K562 (cell line): ENCODE measurements around the gene DGCR8. TPM values are rescaled to one million over a fixed set of nuclear protein-coding genes. Genes with fewer than 3 reads are reported as not detected.

Experiments
- BMI1 ChIP-seq: fragments of 150-350 bp; IDR thresholded peaks from 2 replicates; pipeline ENCODE4 v1.6.1; 2014; ENCODE audit warnings: low read length
- CBFA2T3 ChIP-seq: fragments of 450-650 bp; IDR thresholded peaks from 2 replicates; pipeline ENCODE4 v1.6.1; 2017
- MCM2 ChIP-seq: fragments of 450-650 bp; IDR thresholded peaks from 2 replicates; pipeline ENCODE4 v1.6.1; 2017; ENCODE audit warnings: low read depth, mild to moderate bottlenecking
- NFYB ChIP-seq: IDR thresholded peaks from 2 replicates; pipeline ENCODE4 v1.6.1; 2011; ENCODE audit warnings: mild to moderate bottlenecking, moderate library complexity; ENCODE audit not compliant: insufficient read length; ENCODE audit errors: extremely low read depth
- NR4A1 ChIP-seq, 2 experiments: fragments of 250-450 bp in 1 of 2; fragments of 450-650 bp in 1 of 2; sonication (Bioruptor Pico) in 1 of 2; IDR thresholded peaks; 2 replicates each; pipeline versions ENCODE4 v1.4.0 to v1.6.1; 2016 to 2020; ENCODE audit warnings: mild to moderate bottlenecking in 2 of 2, missing compliant biosample characterization in 1 of 2, missing genetic modification characterization in 1 of 2, moderate library complexity in 1 of 2
- POLR2B ChIP-seq: fragments of 450-650 bp; IDR thresholded peaks from 2 replicates; pipeline ENCODE4 v1.6.1; 2018; ENCODE audit warnings: low read depth; ENCODE audit not compliant: partially characterized antibody
- SIN3B ChIP-seq: fragments of 450-650 bp; IDR thresholded peaks from 2 replicates; pipeline ENCODE4 v1.6.1; 2017; ENCODE audit warnings: low read depth, mild to moderate bottlenecking, moderate library complexity
- SOX6 ChIP-seq: fragments of 450-650 bp; IDR thresholded peaks from 2 replicates; pipeline ENCODE4 v1.6.1; 2014; ENCODE audit warnings: mild to moderate bottlenecking
- TAL1 ChIP-seq: fragments of 450-650 bp; IDR thresholded peaks from 2 replicates; pipeline ENCODE4 v1.6.1; 2016; ENCODE audit warnings: mild to moderate bottlenecking
- TCFL5 ChIP-seq: fragments of 250-450 bp; sonication (Bioruptor Pico); conservative IDR thresholded peaks from 2 replicates; pipeline ENCODE4 v1.6.1; 2021; ENCODE audit warnings: mild to moderate bottlenecking, moderate library complexity, matching md5 sums
- TEAD1 ChIP-seq, 2 experiments: fragments of 450-650 bp in 1 of 2; sonication (generic) in 1 of 2; formaldehyde crosslinking; IDR thresholded peaks; 2 replicates each; pipeline versions ENCODE4 v1.4.0 to v1.8.0; 2020 to 2022; ENCODE audit warnings: mild to moderate bottlenecking in 2 of 2, missing genetic modification reagents in 1 of 2
- ZNF324 ChIP-seq: fragments of 250-450 bp; sonication (Bioruptor Pico); IDR thresholded peaks from 2 replicates; pipeline ENCODE4 v1.4.0; 2020; ENCODE audit warnings: mild to moderate bottlenecking
- ZNF644 ChIP-seq: fragments of 200-800 bp; sonication (Bioruptor generic); IDR thresholded peaks from 2 replicates; pipeline ENCODE4 v1.6.1; 2016; ENCODE audit warnings: low read depth, missing genetic modification characterization, missing compliant biosample characterization
- ZNF668 ChIP-seq: fragments of 250-450 bp; sonication (Bioruptor Pico); IDR thresholded peaks from 2 replicates; pipeline ENCODE4 v1.8.0; 2022; ENCODE audit warnings: mild to moderate bottlenecking, inconsistent platforms
- ZNF717 ChIP-seq: fragments of 250-450 bp; sonication (Bioruptor Pico); IDR thresholded peaks from 2 replicates; pipeline ENCODE4 v1.5.0; 2021
- polyA plus RNA-seq, 8 experiments: library from polyadenylated mRNA; depleted of rRNA in 4 of 8; stranded (reverse) in 5 of 8; unstranded in 3 of 8; fragments of >200 nt; fragmentation: Nextera tagmentation in 2 of 8; fragmentation: Illumina TruSeq in 1 of 8; extraction: Ambion mirVana in 2 of 8; extraction: Trizol in 1 of 8; gene quantifications; 2 replicates each; pipeline versions ENCODE4 v1.2.1 to v1.2.3, GENCODE V29; 2011 to 2014; ENCODE audit warnings: inconsistent platforms in 1 of 8, missing spikeins in 1 of 8
- total RNA-seq, 7 experiments: library from RNA; depleted of rRNA in 6 of 7; stranded (reverse); fragments of >200 nt in 6 of 7; fragmentation: Illumina TruSeq in 2 of 7; extraction: Trizol in 2 of 7; gene quantifications; 2 replicates each; pipeline versions ENCODE4 v1.2.1 to v1.2.3, GENCODE V29; 2011 to 2021; ENCODE audit warnings: low replicate concordance in 1 of 7
- TF ChIP-seq, protein P1 (sequence below): IDR thresholded peaks from 2 replicates; pipeline ENCODE4 v1.6.1; 2012; ENCODE audit warnings: low read depth, low read length, improper control_type of control experiment, borderline replicate concordance
- TF ChIP-seq, protein P2 (sequence below): fragments of 450-650 bp; IDR thresholded peaks from 2 replicates; pipeline ENCODE4 v1.6.1; 2017; ENCODE audit warnings: antibody characterized with exemption
- TF ChIP-seq, protein P3 (sequence below): fragments of 450-650 bp; conservative IDR thresholded peaks from 2 replicates; pipeline ENCODE4 v1.6.1; 2016; ENCODE audit warnings: missing genetic modification characterization, low read depth, mild to moderate bottlenecking, control low read depth, missing compliant biosample characterization
- TF ChIP-seq, protein P4 (sequence below): IDR thresholded peaks from 3 replicates; pipeline ENCODE4 v1.6.1; 2011; ENCODE audit warnings: borderline replicate concordance, mild to moderate bottlenecking; ENCODE audit not compliant: insufficient read length, insufficient read depth
- TF ChIP-seq, protein P5 (sequence below): sonication (generic); formaldehyde crosslinking; IDR thresholded peaks from 2 replicates; pipeline ENCODE4 v1.8.1; 2023; ENCODE audit warnings: mild to moderate bottlenecking, missing genetic modification reagents

Gene DGCR8
- total and polyA plus RNA-seq, 9 of the 15 experiments (the other 6 are each of a cell fraction or from before 2014, with no cell fraction given) = 5.9 to 144 (median 80.1) TPM

DNA sequence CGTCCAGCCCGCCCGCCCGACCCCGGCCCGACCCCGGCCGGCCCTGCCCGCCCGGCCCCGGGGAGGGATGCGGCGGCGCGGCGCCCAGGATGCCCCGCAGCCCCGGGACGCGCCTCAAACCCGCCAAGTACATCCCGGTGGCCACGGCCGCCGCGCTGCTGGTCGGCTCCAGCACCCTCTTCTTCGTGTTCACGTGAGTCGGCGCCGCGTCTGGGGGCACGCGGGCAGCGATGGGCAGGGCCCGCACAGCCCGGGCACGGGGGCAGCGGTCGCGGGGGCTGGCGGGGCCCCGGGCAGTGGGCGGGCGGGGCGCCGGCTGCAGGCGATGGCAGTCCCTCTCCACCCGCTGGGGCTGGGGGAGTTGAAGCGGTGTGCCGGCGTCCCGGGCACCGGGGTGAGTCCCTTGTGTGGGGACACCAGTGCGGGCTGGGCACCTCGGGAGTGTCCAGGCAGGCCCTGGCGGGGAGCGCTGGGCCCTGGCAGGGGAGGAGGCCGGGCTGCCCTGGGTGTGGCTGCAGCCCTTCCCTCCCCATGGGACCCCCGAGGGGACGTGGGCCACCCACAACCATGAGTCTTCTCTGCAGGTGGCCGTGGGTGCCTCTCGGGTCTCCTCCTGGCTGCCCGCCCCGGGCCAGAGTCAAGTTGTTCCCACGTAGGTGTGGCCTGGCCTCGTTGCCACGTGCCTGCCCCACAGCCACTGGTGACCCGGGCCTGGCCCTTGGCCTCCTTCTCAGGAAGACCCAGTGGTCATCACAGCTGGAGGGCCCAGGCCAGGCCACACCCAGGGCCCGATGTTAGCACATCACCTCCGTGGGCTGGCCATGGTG lies 52.0 kb downstream of the DGCR8 start (continued):
- TF ChIP-seq, protein P1, sequence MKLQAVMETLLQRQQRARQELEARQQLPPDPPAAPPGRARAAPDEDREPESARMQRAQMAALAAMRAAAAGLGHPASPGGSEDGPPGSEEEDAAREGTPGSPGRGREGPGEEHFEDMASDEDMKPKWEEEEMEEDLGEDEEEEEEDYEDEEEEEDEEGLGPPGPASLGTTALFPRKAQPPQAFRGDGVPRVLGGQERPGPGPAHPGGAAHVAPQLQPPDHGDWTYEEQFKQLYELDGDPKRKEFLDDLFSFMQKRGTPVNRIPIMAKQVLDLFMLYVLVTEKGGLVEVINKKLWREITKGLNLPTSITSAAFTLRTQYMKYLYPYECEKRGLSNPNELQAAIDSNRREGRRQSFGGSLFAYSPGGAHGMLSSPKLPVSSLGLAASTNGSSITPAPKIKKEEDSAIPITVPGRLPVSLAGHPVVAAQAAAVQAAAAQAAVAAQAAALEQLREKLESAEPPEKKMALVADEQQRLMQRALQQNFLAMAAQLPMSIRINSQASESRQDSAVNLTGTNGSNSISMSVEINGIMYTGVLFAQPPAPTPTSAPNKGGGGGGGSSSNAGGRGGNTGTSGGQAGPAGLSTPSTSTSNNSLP = no peak
- TF ChIP-seq MCM2 (no peak), SOX6 (no peak), BMI1 (no peak), TAL1 (no peak), TCFL5 (CRISPR knock-in tag) (no peak), SIN3B (0 out of 2 replicates have a peak, but pooled peaks have one; percentile 47), NFYB (no peak), NR4A1 (CRISPR knock-in tag; IDR thresholded peaks at IDR 0.05) (peak; percentile 3; the same call in 1 of the 2 replicates), NR4A1 (tag; IDR thresholded peaks at IDR 0.05) (no peak), ZNF324 (CRISPR knock-in tag) (no peak), TEAD1 (CRISPR knock-in tag; IDR thresholded peaks at IDR 0.05) (no peak), ZNF717 (CRISPR knock-in tag) (no peak), ZNF644 (tag) (no peak), POLR2B (no peak), ZNF668 (no peak), CBFA2T3 (no peak)
- TF ChIP-seq, protein P2, sequence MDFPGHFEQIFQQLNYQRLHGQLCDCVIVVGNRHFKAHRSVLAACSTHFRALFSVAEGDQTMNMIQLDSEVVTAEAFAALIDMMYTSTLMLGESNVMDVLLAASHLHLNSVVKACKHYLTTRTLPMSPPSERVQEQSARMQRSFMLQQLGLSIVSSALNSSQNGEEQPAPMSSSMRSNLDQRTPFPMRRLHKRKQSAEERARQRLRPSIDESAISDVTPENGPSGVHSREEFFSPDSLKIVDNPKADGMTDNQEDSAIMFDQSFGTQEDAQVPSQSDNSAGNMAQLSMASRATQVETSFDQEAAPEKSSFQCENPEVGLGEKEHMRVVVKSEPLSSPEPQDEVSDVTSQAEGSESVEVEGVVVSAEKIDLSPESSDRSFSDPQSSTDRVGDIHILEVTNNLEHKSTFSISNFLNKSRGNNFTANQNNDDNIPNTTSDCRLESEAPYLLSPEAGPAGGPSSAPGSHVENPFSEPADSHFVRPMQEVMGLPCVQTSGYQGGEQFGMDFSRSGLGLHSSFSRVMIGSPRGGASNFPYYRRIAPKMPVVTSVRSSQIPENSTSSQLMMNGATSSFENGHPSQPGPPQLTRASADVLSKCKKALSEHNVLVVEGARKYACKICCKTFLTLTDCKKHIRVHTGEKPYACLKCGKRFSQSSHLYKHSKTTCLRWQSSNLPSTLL = no peak
- TF ChIP-seq, protein P3, sequence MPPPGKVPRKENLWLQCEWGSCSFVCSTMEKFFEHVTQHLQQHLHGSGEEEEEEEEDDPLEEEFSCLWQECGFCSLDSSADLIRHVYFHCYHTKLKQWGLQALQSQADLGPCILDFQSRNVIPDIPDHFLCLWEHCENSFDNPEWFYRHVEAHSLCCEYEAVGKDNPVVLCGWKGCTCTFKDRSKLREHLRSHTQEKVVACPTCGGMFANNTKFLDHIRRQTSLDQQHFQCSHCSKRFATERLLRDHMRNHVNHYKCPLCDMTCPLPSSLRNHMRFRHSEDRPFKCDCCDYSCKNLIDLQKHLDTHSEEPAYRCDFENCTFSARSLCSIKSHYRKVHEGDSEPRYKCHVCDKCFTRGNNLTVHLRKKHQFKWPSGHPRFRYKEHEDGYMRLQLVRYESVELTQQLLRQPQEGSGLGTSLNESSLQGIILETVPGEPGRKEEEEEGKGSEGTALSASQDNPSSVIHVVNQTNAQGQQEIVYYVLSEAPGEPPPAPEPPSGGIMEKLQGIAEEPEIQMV (tag) = no peak
- TF ChIP-seq, protein P4, sequence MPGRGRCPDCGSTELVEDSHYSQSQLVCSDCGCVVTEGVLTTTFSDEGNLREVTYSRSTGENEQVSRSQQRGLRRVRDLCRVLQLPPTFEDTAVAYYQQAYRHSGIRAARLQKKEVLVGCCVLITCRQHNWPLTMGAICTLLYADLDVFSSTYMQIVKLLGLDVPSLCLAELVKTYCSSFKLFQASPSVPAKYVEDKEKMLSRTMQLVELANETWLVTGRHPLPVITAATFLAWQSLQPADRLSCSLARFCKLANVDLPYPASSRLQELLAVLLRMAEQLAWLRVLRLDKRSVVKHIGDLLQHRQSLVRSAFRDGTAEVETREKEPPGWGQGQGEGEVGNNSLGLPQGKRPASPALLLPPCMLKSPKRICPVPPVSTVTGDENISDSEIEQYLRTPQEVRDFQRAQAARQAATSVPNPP = no peak
- TF ChIP-seq, protein P5, sequence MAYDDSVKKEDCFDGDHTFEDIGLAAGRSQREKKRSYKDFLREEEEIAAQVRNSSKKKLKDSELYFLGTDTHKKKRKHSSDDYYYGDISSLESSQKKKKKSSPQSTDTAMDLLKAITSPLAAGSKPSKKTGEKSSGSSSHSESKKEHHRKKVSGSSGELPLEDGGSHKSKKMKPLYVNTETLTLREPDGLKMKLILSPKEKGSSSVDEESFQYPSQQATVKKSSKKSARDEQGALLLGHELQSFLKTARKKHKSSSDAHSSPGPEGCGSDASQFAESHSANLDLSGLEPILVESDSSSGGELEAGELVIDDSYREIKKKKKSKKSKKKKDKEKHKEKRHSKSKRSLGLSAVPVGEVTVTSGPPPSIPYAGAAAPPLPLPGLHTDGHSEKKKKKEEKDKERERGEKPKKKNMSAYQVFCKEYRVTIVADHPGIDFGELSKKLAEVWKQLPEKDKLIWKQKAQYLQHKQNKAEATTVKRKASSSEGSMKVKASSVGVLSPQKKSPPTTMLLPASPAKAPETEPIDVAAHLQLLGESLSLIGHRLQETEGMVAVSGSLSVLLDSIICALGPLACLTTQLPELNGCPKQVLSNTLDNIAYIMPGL (CRISPR knock-in tag) = no peak; the same call in 1 of the 2 replicates
